Measurements from ENCODE around the gene CEP57.
"Not testable (repeated sequence)": the region's sequence is repeated elsewhere in the genome, so short reads cannot be mapped to it uniquely, and the experiment has no call there.

DNA sequence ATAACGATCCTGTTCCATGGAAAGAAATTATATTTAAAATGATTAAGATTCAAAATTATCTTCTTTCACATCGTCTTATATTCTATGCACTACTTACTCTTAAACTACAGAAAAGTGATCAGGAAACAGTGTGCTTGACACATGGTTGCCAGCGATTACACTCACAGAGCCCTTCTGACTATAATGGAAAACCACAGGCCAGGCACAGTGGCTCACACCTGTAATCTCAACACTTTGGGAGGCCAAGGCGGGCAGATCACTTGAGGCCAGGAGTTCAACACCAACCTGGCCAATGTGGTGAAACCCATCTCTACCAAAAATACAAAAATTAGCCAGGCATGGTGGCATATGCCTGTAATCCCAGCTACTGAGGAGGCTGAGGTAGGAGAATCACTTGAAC, 69.7 kb downstream of the CEP57 start:
- TF ChIP-seq, protein P1, sequence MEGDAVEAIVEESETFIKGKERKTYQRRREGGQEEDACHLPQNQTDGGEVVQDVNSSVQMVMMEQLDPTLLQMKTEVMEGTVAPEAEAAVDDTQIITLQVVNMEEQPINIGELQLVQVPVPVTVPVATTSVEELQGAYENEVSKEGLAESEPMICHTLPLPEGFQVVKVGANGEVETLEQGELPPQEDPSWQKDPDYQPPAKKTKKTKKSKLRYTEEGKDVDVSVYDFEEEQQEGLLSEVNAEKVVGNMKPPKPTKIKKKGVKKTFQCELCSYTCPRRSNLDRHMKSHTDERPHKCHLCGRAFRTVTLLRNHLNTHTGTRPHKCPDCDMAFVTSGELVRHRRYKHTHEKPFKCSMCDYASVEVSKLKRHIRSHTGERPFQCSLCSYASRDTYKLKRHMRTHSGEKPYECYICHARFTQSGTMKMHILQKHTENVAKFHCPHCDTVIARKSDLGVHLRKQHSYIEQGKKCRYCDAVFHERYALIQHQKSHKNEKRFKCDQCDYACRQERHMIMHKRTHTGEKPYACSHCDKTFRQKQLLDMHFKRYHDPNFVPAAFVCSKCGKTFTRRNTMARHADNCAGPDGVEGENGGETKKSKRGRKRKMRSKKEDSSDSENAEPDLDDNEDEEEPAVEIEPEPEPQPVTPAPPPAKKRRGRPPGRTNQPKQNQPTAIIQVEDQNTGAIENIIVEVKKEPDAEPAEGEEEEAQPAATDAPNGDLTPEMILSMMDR (conservative IDR thresholded peaks at IDR 0.05; ENCODE audit: low read depth, low read length): not testable (repeated sequence)
- not testable (repeated sequence) for TF ChIP-seq EZH2 (IDR thresholded peaks at IDR 0.05; ENCODE audit: borderline replicate concordance, low read depth, low read length, poor library complexity, severe bottlenecking)

Measured in A673 (cell line).